PFSK-1 (cell line): ENCODE results near the gene CALD1.

Experiments used
- POLR2AphosphoS5 ChIP-seq: IDR thresholded peaks from 2 replicates; pipeline ENCODE4 v1.6.1; 2012; ENCODE audit warnings: low read depth, mild to moderate bottlenecking, control low read depth, low read length, moderate library complexity
- REST ChIP-seq, 2 experiments: IDR thresholded peaks; 2 replicates each; pipeline versions ENCODE4 v1.6.1 to v1.8.0; 2011 to 2012; ENCODE audit warnings: low read depth in 2 of 2, low read length in 2 of 2, control low read depth in 1 of 2, inconsistent platforms in 1 of 2, mild to moderate bottlenecking in 1 of 2, moderate library complexity in 1 of 2; ENCODE audit not compliant: insufficient read depth in 1 of 2
- SIN3A ChIP-seq: IDR thresholded peaks from 2 replicates; pipeline ENCODE4 v1.6.1; 2012; ENCODE audit warnings: mild to moderate bottlenecking, low read length, moderate library complexity, borderline replicate concordance; ENCODE audit not compliant: insufficient read depth
- TAF1 ChIP-seq: IDR thresholded peaks from 2 replicates; pipeline ENCODE4 v1.6.1; 2012; ENCODE audit warnings: low read length, control low read depth, borderline replicate concordance; ENCODE audit not compliant: insufficient read depth

DNA sequence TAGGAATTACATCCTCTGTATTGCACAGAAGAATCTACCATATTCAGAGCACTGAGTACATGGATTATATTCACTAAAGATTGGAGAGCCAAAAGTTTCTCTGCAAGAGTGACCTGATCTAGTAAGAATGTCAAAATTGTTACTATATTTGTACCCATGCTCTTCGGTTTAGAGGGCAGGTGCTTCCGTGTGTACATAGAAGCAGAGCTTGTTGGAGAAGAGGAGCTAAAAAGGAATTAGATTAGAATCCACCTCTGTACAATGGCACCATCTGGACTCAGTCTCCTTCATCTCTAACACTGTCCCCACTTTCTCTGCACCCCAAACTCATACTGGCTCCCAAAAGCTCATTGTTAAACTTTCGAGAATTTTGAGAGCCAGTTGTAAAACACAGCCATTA lies 8.3 kb downstream of the CALD1 start:
- TF ChIP-seq TAF1 (no peak), SIN3A (no peak), POLR2AphosphoS5 (no peak), REST (IDR thresholded peaks at IDR 0.05; ENCODE audit: insufficient read depth in 1 of 2, low read depth in 2 of 2, low read length in 2 of 2) (no peak)
